HFFc6 (cell line): ENCODE measurements around the gene MGAT5. TPM values are rescaled to one million over a fixed set of nuclear protein-coding genes. Genes with fewer than 3 reads are reported as not detected.
"Not testable (repeated sequence)": the region's sequence is repeated elsewhere in the genome, so short reads cannot be mapped to it uniquely, and the experiment has no call there.

Experiments
- DNase-seq: peaks from one replicate; pipeline ENCODE4 v3.0.0-alpha.2; 2018
- H3K27ac Mint-ChIP-seq: 2 replicates; pipeline ENCODE4 v1.8.0; 2020; ENCODE audit warnings: mild to moderate bottlenecking, mixed read lengths
- H3K27me3 Mint-ChIP-seq: 2 replicates; pipeline ENCODE4 v1.8.0; 2021; ENCODE audit warnings: mild to moderate bottlenecking, moderate library complexity, mixed read lengths; ENCODE audit not compliant: insufficient read depth
- H3K36me3 Mint-ChIP-seq: 2 replicates; pipeline ENCODE4 v1.8.0; 2021; ENCODE audit warnings: low read depth, mixed read lengths
- H3K4me1 Mint-ChIP-seq: 2 replicates; pipeline ENCODE4 v1.8.0; 2020; ENCODE audit warnings: low read depth, mixed read lengths
- H3K4me3 Mint-ChIP-seq: 2 replicates; pipeline ENCODE4 v1.8.0; 2020; ENCODE audit warnings: mild to moderate bottlenecking, moderate library complexity, mixed read lengths
- H3K9me3 Mint-ChIP-seq: 2 replicates; pipeline ENCODE4 v1.8.0; 2020; ENCODE audit warnings: mild to moderate bottlenecking, mixed read lengths
- total RNA-seq, 6 experiments: library from RNA; stranded (reverse); fragmentation: NEBNext Ultra II Directional; extraction: Animal tissue kit (Norgen Biotek cat#: 25700); gene quantifications; 2 replicates in 1 of 6; 3 replicates in 5 of 6; pipeline ENCODE4 v1.2.3, GENCODE V29; 2021
- TF ChIP-seq, protein P1 (sequence below): fragments of 200-600 bp; sonication (generic); IDR thresholded peaks from 2 replicates; pipeline ENCODE4 v1.5.0; 2021; ENCODE audit warnings: antibody characterized with exemption, mild to moderate bottlenecking

MGAT5 gene
- total RNA-seq, 6 experiments from 2014 or later, result 104 to 129 (median 113) TPM

GRCh38 chr2:134469516-134470115 lies 215.7 kb downstream of the MGAT5 start:
- TF ChIP-seq, protein P1, sequence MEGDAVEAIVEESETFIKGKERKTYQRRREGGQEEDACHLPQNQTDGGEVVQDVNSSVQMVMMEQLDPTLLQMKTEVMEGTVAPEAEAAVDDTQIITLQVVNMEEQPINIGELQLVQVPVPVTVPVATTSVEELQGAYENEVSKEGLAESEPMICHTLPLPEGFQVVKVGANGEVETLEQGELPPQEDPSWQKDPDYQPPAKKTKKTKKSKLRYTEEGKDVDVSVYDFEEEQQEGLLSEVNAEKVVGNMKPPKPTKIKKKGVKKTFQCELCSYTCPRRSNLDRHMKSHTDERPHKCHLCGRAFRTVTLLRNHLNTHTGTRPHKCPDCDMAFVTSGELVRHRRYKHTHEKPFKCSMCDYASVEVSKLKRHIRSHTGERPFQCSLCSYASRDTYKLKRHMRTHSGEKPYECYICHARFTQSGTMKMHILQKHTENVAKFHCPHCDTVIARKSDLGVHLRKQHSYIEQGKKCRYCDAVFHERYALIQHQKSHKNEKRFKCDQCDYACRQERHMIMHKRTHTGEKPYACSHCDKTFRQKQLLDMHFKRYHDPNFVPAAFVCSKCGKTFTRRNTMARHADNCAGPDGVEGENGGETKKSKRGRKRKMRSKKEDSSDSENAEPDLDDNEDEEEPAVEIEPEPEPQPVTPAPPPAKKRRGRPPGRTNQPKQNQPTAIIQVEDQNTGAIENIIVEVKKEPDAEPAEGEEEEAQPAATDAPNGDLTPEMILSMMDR, result no peak
- H3K36me3 Mint-ChIP-seq, result peaks cover 5% of the 10 kb centered on the region; the same call in 1 of the 2 replicates
- H3K27ac Mint-ChIP-seq, result no peak overlapping the region
- H3K4me3 Mint-ChIP-seq, result no peak overlapping the region
- no peak for DNase-seq
- H3K4me1 Mint-ChIP-seq, result no peaks in the 10 kb centered on the region
- H3K9me3 Mint-ChIP-seq, result peaks cover 11% of the 10 kb centered on the region; the same call in 1 of the 2 replicates
- H3K27me3 Mint-ChIP-seq, result peaks cover 26% of the 10 kb centered on the region

DNA sequence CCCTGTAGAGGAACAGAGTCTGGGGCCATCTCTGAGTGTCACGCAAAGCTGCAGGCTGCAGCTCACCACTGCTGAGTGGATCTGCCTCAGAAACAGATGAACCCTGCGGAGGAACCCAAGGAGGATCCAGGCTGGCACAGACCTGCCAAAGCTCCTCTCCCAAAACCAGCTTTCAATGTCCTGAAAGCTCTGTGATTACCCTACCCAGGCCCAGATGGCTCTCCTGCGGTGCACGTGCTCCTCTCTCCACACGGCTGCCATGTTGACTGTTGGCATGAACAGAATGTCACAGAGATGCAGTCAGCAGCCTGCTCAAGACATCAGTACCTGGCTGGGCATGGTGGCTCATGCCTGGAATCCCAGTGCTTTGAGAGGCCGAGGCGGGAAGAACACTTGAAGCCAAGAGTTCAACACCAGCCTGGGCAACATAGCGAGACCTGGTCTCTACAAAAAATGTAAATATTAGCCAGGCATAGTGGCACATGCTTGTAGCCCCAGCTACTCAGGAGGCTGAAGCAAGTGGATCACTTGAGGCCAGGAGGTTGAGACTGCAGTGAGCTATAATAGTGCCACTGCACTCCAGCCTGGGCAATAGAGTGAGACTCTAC lies 216.8 kb downstream of the MGAT5 start:
- Mint-ChIP-seq H3K27me3 (peaks cover 22% of the 10 kb centered on the region), H3K4me1 (no peaks in the 10 kb centered on the region), H3K9me3 (peaks cover 11% of the 10 kb centered on the region; the same call in 1 of the 2 replicates), H3K4me3 (no peak overlapping the region), H3K27ac (no peak overlapping the region), H3K36me3 (peaks cover 5% of the 10 kb centered on the region; the same call in 1 of the 2 replicates)
- TF ChIP-seq, protein P1, result no peak
- DNase-seq, result no peak

- not testable (repeated sequence) for H3K4me3 Mint-ChIP-seq, H3K4me1 Mint-ChIP-seq, DNase-seq, H3K36me3 Mint-ChIP-seq, H3K27ac Mint-ChIP-seq
- peaks cover 11% of the 10 kb centered on the region; the same call in 1 of the 2 replicates for H3K9me3 Mint-ChIP-seq
- peaks cover 31% of the 10 kb centered on the region for H3K27me3 Mint-ChIP-seq
Measured at GRCh38 chr2:134476982-134477381, 223.1 kb downstream of the MGAT5 start.

- Mint-ChIP-seq H3K4me3 (no peak overlapping the region), H3K9me3 (no peaks in the 10 kb centered on the region), H3K27ac (no peak overlapping the region), H3K36me3 (no peaks in the 10 kb centered on the region), H3K27me3 (peaks cover 39% of the 10 kb centered on the region), H3K4me1 (no peaks in the 10 kb centered on the region)
- TF ChIP-seq, protein P1, result no peak
- DNase-seq, result no peak
Measured at GRCh38 chr2:134479696-134480330, 225.9 kb downstream of the MGAT5 start.

DNA sequence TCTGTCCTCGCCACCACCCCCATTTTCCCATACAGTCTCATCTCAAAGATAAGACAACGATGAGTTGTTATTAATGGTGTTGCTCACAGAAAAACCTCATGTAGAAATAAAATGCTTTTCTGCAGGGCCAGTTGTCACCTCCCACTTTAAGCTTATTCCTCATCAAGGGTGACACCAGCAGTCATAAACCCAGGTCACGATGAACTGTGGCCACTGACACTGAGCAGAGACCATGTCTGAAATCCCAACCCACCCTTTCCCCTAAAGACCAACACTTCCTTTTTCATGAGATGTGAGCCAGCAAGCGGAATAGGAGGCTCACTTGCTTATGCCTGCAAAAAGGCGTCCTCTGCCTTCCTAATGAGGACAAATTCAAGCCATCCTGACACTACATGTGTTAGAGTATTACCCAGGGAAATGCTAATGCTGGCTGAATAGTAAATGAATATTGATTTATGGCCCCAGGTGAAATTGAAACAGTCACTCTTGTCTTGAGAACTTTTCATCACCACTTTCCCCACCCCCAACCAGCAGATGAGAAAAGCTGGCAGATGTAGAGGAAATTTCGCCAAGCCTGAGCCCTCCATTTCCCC lies 228.4 kb downstream of the MGAT5 start:
- peaks cover 35% of the 10 kb centered on the region for H3K27me3 Mint-ChIP-seq
- no peak for DNase-seq
- H3K4me3 Mint-ChIP-seq, result no peak overlapping the region
- no peaks in the 10 kb centered on the region for H3K9me3 Mint-ChIP-seq
- no peak overlapping the region for H3K27ac Mint-ChIP-seq
- no peaks in the 10 kb centered on the region for H3K36me3 Mint-ChIP-seq
- no peaks in the 10 kb centered on the region for H3K4me1 Mint-ChIP-seq
- TF ChIP-seq, protein P1, result no peak
